HCT116 (cell line): ENCODE results near the gene MARS1. TPM values are rescaled to one million over a fixed set of nuclear protein-coding genes. Genes with fewer than 3 reads are reported as not detected.

Experiments
- ATAC-seq: fragments of 200-7000 bp; cut with Tn5 transposase; 2 replicates; pipeline ENCODE4 v1.9.1; 2020; ENCODE audit warnings: mild to moderate bottlenecking, moderate library complexity
- BruUV-seq: library from RNA; stranded (reverse); fragments of 400-500 nt; replicated peaks from 2 replicates; lab custom pipeline; 2021; lab: Mats Ljungman, UMichigan
- CTCF ChIA-PET: fragments of 300-600 bp; sonication (Branson Sonifier 250); formaldehyde crosslinking; loops from one replicate; lab custom pipeline; 2021; ENCODE audit warnings: antibody characterized with exemption; lab: Charles Lee
- POLR2A ChIA-PET: fragments of 300-600, 350-600 bp; sonication (Branson Sonifier 250); formaldehyde crosslinking; loops from one replicate; lab custom pipeline; 2021; ENCODE audit warnings: antibody characterized with exemption; lab: Charles Lee
- RAD21 ChIA-PET, 2 experiments: fragments of 300-600 bp; sonication (Branson Sonifier 250); formaldehyde crosslinking; loops; one replicate each; lab custom pipeline; 2023; ENCODE audit warnings: low total read pairs in 2 of 2; ENCODE audit not compliant: uncharacterized antibody in 2 of 2, unreplicated experiment in 2 of 2, low non-redundant PET in 1 of 2; lab: Charles Lee
- DNase-seq: peaks from one replicate; pipeline ENCODE4 v3.0.0-alpha.2; 2010; ENCODE audit warnings: low read depth, low spot score
- H2AFZ ChIP-seq: fragments of 200-600 bp; shearing (Covaris generic), sonication (generic); 2 replicates; pipeline ENCODE4 v1.6.1; 2017; ENCODE audit warnings: low read depth, mixed run types, mixed read lengths, antibody characterized with exemption, low read length; ENCODE audit not compliant: poor library complexity, severe bottlenecking
- H3K27ac ChIP-seq: 2 replicates; pipeline ENCODE4 v1.5.1; 2012; ENCODE audit warnings: low read depth, low read length
- H3K27me3 ChIP-seq: fragments of 200-600 bp; sonication (generic); 2 replicates; pipeline ENCODE4 v1.6.1; 2016; ENCODE audit warnings: mixed run types, low read length, mixed read lengths; ENCODE audit not compliant: insufficient read depth
- H3K36me3 ChIP-seq, 2 experiments: fragments of 200-500 bp in 1 of 2; fragments of 200-600 bp in 1 of 2; sonication (Bioruptor generic) in 1 of 2; sonication (generic) in 1 of 2; 2 replicates each; pipeline versions ENCODE4 v1.5.1 to v1.6.1; 2014 to 2016; ENCODE audit warnings: low read length in 2 of 2, inconsistent platforms in 1 of 2, mixed read lengths in 1 of 2, mixed run types in 1 of 2; ENCODE audit not compliant: insufficient read depth in 2 of 2, control insufficient read depth in 1 of 2
- H3K4me1 ChIP-seq, 2 experiments: fragments of 200-600 bp in 1 of 2; sonication (generic) in 1 of 2; 2 replicates each; pipeline versions ENCODE4 v1.5.1 to v1.6.1; 2012 to 2017; ENCODE audit warnings: low read length in 2 of 2, inconsistent platforms in 1 of 2, mild to moderate bottlenecking in 1 of 2, mixed read lengths in 1 of 2, mixed run types in 1 of 2, moderate library complexity in 1 of 2; ENCODE audit not compliant: insufficient read depth in 2 of 2, control insufficient read depth in 1 of 2
- H3K4me2 ChIP-seq: fragments of 200-600 bp; sonication (generic); 2 replicates; pipeline ENCODE4 v1.6.1; 2017; ENCODE audit warnings: mixed run types, low read length, mixed read lengths
- H3K4me3 ChIP-seq, 2 experiments: fragments of 200-600 bp in 1 of 2; sonication (generic) in 1 of 2; replicated peaks in 1 of 2; 2 replicates each; pipeline ENCODE4 v1.5.1; 2011 to 2016; ENCODE audit warnings: low read length in 2 of 2, control low read depth in 1 of 2, low read depth in 1 of 2, mild to moderate bottlenecking in 1 of 2, mixed read lengths in 1 of 2, mixed run types in 1 of 2
- H3K79me2 ChIP-seq: fragments of 200-600 bp; sonication (generic); 2 replicates; pipeline ENCODE4 v1.6.1; 2017; ENCODE audit warnings: mild to moderate bottlenecking, mixed run types, low read length, moderate library complexity, mixed read lengths; ENCODE audit not compliant: insufficient read depth
- H3K9ac ChIP-seq: fragments of 200-600 bp; sonication (generic); 2 replicates; pipeline ENCODE4 v1.6.1; 2016; ENCODE audit warnings: low read length, mixed read lengths
- H3K9me2 ChIP-seq: fragments of 200-600 bp; sonication (generic), shearing (Covaris generic); 2 replicates; pipeline ENCODE4 v1.6.1; 2017; ENCODE audit warnings: mixed run types, mild to moderate bottlenecking, moderate library complexity; ENCODE audit not compliant: insufficient read depth
- H3K9me3 ChIP-seq, 2 experiments: fragments of 200-500 bp in 1 of 2; fragments of 200-600 bp in 1 of 2; sonication (Bioruptor generic) in 1 of 2; sonication (generic) in 1 of 2; 2 replicates each; pipeline ENCODE4 v1.6.1; 2014 to 2017; ENCODE audit warnings: low read length in 2 of 2, mixed read lengths in 2 of 2, inconsistent platforms in 1 of 2, low read depth in 1 of 2, mild to moderate bottlenecking in 1 of 2, mixed run types in 1 of 2, moderate library complexity in 1 of 2; ENCODE audit not compliant: control insufficient read depth in 1 of 2, insufficient read depth in 1 of 2
- H4K20me1 ChIP-seq: fragments of 200-600 bp; sonication (generic), shearing (Covaris generic); 2 replicates; pipeline ENCODE4 v1.6.1; 2017; ENCODE audit warnings: mixed run types, mild to moderate bottlenecking, moderate library complexity; ENCODE audit not compliant: insufficient read depth
- CBX3 ChIP-seq: IDR thresholded peaks from 2 replicates; pipeline ENCODE4 v1.6.1; 2012; ENCODE audit warnings: low read depth
- CEBPB ChIP-seq: IDR thresholded peaks from 2 replicates; pipeline ENCODE4 v1.6.1; 2012; ENCODE audit warnings: low read depth
- EGR1 ChIP-seq: IDR thresholded peaks from 2 replicates; pipeline ENCODE4 v1.6.1; 2012; ENCODE audit warnings: low read depth
- ELF1 ChIP-seq: IDR thresholded peaks from 2 replicates; pipeline ENCODE4 v1.6.1; 2012; ENCODE audit warnings: low read depth, borderline replicate concordance
- EZH2phosphoT487 ChIP-seq: fragments of 200-600 bp; IDR thresholded peaks from 2 replicates; pipeline ENCODE4 v1.6.1; 2018; ENCODE audit warnings: antibody characterized with exemption, borderline replicate concordance
- FOSL1 ChIP-seq: IDR thresholded peaks from 2 replicates; pipeline ENCODE4 v1.6.1; 2012; ENCODE audit warnings: low read depth
- JUND ChIP-seq: IDR thresholded peaks from 2 replicates; pipeline ENCODE4 v1.6.1; 2012
- POLR2A ChIP-seq: IDR thresholded peaks from 2 replicates; pipeline ENCODE4 v1.7.0; 2011; ENCODE audit warnings: borderline replicate concordance; ENCODE audit not compliant: insufficient read depth, insufficient read length; ENCODE audit errors: extremely low read depth
- POLR2AphosphoS5 ChIP-seq: IDR thresholded peaks from 2 replicates; pipeline ENCODE4 v1.6.1; 2011; ENCODE audit warnings: mild to moderate bottlenecking, low read depth, low read length, moderate library complexity
- RAD21 ChIP-seq: IDR thresholded peaks from 2 replicates; pipeline ENCODE4 v1.6.1; 2012; ENCODE audit warnings: low read depth, mild to moderate bottlenecking
- SIN3A ChIP-seq: IDR thresholded peaks from 2 replicates; pipeline ENCODE4 v1.6.1; 2012; ENCODE audit warnings: low read depth
- SP1 ChIP-seq: IDR thresholded peaks from 2 replicates; pipeline ENCODE4 v1.6.1; 2012; ENCODE audit warnings: low read depth
- TCF7L2 ChIP-seq: IDR thresholded peaks from 2 replicates; pipeline ENCODE4 v1.7.0; 2011; ENCODE audit warnings: borderline replicate concordance, inconsistent platforms; ENCODE audit not compliant: insufficient read depth, insufficient read length; ENCODE audit errors: extremely low read depth
- YY1 ChIP-seq: IDR thresholded peaks from 2 replicates; pipeline ENCODE4 v1.6.1; 2011; ENCODE audit warnings: low read length, low read depth, moderate library complexity, mild to moderate bottlenecking; ENCODE audit not compliant: insufficient replicate concordance; ENCODE audit errors: extremely low read depth
- ZNF274 ChIP-seq: fragments of 200-500 bp; sonication (Bioruptor generic); IDR thresholded peaks from 2 replicates; pipeline ENCODE4 v1.6.1; 2014; ENCODE audit warnings: mild to moderate bottlenecking, low read depth, low read length, inconsistent platforms
- intact Hi-C: fragments of 100-400 bp; cut with micrococcal nuclease; formaldehyde crosslinking; loops from 2 replicates; pipeline ENCODE4 v1.10.0; 2022
- total RNA-seq: library from RNA; stranded (reverse); gene quantifications from one replicate; pipeline ENCODE4 v1.2.1, GENCODE V29; 2021; ENCODE audit not compliant: unreplicated experiment
- TF ChIP-seq, protein P1 (sequence below): IDR thresholded peaks from 2 replicates; pipeline ENCODE4 v1.6.1; 2012; ENCODE audit warnings: low read depth
- TF ChIP-seq, protein P2 (sequence below): IDR thresholded peaks from 2 replicates; pipeline ENCODE4 v1.6.1; 2011; ENCODE audit warnings: mild to moderate bottlenecking, low read length, moderate library complexity; ENCODE audit not compliant: insufficient replicate concordance; ENCODE audit errors: extremely low read depth

Gene MARS1
- total RNA-seq, 1 experiment from 2014 or later: 344 TPM

DNA sequence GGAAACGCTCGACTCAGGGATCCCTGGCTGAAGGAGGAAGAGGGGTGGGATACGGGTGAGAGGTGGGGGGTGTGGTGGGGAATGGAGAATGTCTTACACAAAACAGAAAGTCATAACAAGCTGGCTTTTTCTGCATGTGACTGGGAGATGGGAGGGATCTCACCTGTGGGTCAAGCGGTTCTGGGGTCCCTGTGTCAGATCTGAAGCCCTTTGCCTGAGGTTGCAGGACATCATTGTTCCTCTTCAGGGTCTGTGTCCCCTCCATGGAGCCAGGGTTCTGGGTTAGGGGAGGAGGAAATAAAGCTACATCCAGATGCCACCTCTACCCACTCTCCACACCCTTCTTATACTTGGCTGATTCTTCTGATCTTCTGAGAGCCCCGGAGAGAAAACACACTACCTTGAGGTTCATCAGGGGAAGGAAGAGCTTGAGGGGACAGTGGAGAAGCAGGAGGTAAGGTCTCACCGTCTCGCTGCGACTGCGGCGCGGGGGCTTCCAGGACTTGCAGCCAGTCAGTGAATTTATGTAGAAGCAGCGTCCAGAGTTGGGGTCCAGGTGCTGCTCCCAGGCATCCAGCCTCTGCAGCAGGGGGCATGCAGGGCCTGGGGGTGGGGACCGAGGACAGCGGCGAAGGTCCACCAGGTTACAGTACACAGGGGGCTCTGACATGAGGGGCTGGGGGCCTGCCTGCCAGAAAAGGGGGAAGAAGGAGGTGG lies 10.7 kb upstream of the MARS1 start (continued):
- TF ChIP-seq, protein P1, sequence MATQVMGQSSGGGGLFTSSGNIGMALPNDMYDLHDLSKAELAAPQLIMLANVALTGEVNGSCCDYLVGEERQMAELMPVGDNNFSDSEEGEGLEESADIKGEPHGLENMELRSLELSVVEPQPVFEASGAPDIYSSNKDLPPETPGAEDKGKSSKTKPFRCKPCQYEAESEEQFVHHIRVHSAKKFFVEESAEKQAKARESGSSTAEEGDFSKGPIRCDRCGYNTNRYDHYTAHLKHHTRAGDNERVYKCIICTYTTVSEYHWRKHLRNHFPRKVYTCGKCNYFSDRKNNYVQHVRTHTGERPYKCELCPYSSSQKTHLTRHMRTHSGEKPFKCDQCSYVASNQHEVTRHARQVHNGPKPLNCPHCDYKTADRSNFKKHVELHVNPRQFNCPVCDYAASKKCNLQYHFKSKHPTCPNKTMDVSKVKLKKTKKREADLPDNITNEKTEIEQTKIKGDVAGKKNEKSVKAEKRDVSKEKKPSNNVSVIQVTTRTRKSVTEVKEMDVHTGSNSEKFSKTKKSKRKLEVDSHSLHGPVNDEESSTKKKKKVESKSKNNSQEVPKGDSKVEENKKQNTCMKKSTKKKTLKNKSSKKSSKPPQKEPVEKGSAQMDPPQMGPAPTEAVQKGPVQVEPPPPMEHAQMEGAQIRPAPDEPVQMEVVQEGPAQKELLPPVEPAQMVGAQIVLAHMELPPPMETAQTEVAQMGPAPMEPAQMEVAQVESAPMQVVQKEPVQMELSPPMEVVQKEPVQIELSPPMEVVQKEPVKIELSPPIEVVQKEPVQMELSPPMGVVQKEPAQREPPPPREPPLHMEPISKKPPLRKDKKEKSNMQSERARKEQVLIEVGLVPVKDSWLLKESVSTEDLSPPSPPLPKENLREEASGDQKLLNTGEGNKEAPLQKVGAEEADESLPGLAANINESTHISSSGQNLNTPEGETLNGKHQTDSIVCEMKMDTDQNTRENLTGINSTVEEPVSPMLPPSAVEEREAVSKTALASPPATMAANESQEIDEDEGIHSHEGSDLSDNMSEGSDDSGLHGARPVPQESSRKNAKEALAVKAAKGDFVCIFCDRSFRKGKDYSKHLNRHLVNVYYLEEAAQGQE: no peak
- TF ChIP-seq JUND (no peak), POLR2AphosphoS5 (no peak), TCF7L2 (no peak), EGR1 (no peak)
- TF ChIP-seq, all 23 proteins: peak for 0

DNA sequence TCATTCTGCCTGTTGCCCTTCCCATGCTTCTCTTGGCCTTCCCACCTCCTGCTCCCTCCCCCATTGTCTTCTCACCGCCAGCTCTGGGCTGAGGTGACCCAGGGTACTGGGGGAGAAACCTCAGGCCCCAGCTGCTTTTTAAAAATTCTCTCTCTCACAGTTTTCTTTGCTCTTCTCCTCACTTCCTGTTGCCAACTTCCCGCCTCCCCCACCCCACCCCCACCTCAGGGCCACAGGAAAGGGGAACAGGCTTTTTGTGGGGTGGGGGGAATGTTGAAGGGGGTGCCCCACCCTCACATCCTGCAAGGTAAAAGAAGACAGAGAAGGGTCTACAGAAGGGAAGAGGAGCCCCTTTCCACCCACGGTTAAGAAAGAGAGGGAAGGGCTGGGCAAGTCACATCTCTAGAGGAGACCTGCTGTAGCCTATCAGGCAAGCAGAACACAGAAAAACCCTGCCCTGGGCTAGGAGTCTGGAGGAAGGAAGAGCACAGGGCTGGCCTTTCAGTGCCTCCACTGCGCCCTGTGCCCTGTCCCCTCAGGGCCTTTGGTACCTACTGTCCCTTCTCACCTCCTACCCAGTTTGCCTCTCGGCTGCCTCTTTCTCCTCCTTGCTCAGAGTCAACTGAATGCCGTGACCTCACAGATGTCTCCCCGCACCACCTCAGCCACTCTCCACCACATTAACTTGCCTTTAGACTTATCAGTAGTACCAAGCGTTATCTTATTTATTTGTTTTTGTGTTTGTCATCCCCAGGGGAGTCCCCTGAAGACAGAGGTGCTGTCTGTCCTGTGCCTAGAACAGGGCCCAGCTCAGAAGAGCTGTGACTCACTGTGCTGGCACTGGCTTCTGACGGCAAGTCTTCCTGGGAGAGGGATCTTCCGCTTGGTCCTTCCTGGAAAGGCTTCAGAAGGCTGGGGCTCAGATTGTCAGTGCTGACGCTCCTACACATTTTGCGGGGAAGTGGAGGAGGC lies 9.9 kb upstream of the MARS1 start:
- POLR2A ChIA-PET: no interaction called here
- Histone ChIP-seq H3K9me3 (no peaks in the 10 kb centered on the region), H3K9ac (no peak overlapping the region), H3K27me3 (peaks cover 19% of the 10 kb centered on the region), H3K4me3 (no peak overlapping the region), H4K20me1 (no peaks in the 10 kb centered on the region), H3K79me2 (no peaks in the 10 kb centered on the region), H3K36me3 (no peaks in the 10 kb centered on the region), H2AFZ (no peak overlapping the region), H3K27ac (no peak overlapping the region), H3K4me2 (no peak overlapping the region; the same call in 1 of the 2 replicates), H3K9me2 (no peaks in the 10 kb centered on the region), H3K4me1 (peaks cover 0 to 16% of the 10 kb centered on the region in 2 experiments; a peak in 2 of 4 replicates)
- BruUV-seq: no TSS peak
- DNase-seq (no peak), ATAC-seq (no peak)
- TF ChIP-seq SIN3A (no peak), CBX3 (no peak), POLR2AphosphoS5 (no peak), SP1 (no peak), EZH2phosphoT487 (no peak), POLR2A (no peak), CEBPB (no peak), ELF1 (no peak), EGR1 (no peak), TCF7L2 (no peak), YY1 (no peak), ZNF274 (no peak), RAD21 (no peak), FOSL1 (no peak)
- TF ChIP-seq, protein P2, sequence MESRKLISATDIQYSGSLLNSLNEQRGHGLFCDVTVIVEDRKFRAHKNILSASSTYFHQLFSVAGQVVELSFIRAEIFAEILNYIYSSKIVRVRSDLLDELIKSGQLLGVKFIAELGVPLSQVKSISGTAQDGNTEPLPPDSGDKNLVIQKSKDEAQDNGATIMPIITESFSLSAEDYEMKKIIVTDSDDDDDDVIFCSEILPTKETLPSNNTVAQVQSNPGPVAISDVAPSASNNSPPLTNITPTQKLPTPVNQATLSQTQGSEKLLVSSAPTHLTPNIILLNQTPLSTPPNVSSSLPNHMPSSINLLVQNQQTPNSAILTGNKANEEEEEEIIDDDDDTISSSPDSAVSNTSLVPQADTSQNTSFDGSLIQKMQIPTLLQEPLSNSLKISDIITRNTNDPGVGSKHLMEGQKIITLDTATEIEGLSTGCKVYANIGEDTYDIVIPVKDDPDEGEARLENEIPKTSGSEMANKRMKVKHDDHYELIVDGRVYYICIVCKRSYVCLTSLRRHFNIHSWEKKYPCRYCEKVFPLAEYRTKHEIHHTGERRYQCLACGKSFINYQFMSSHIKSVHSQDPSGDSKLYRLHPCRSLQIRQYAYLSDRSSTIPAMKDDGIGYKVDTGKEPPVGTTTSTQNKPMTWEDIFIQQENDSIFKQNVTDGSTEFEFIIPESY: no peak
- CTCF ChIA-PET: interaction anchor here (1.1 kb wide), 2 partner anchors 19 to 23 kb away, joined by 3 read pairs; partner anchors contain the start of genes GLI1 and INHBE
- intact Hi-C loops: no loop called here
- RAD21 ChIA-PET: no interaction called here
